Ishikawa (cell line): Measurements from ENCODE around the gene ALDH1L1.

Experiments
- EP300 ChIP-seq: IDR thresholded peaks from 2 replicates; pipeline ENCODE4 v1.6.1; 2012; ENCODE audit warnings: borderline replicate concordance
- REST ChIP-seq: IDR thresholded peaks from 2 replicates; pipeline ENCODE4 v1.6.1; 2012; ENCODE audit warnings: low read depth, mild to moderate bottlenecking

DNA sequence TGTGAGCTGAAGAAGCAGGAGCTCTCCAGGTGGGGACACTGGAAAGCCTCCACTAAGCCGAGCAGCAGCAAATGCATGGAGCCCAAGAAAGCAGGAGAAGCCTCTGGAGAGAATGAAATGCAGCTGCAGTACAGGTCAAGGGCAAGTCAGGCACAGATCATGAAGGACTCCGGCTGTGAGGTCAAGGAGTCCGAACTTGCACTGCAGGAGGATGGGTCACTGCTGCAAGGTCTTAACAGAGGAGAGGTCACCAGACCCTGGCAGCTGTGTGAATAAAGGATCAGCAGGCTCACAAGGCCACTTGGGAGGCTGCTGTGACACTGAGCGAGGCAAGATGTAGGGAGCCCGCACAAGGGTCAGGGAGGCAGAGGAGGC lies 71.7 kb downstream of the ALDH1L1 start:
- TF ChIP-seq EP300 (no peak), REST (no peak)
